Effector CD8-positive, alpha-beta T cell (primary cell): ENCODE data around the gene UST.
"Not testable (repeated sequence)": the region's sequence is repeated elsewhere in the genome, so short reads cannot be mapped to it uniquely, and the experiment has no call there.

Experiments
- DNase-seq: peaks from one replicate; lab custom pipeline; 2025; lab: John Stamatoyannopoulos, UW

Gene UST

DNA sequence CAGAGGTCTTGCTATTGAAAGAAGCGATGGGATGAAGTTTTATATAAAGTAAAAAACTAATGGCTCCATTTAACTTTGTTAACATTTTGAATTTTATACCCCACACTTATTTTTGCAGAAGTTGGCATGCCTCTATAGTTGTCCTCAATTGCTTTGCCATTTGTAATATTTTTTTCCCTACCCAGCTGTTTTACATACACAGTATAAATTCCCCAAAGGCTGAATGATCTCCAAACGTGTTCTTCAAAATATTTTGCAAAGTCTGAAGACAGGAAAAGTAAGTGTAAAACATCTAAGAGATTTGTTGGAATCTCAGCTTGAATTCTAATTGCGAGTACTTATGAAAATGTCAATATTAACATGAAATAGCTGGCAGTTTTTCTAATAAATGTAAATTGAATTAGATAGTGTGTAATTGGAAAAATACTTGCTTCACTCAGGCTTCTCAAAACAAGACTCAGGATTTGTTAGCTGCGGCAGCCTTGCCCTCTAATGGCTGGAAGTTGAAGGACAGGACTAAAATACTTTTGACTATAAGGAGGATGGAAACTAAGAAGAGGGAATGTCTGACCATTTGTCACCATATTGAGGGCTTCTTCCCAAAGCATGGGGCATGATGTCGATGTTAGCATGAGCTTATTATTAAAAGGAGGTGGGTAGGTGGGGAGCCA is 226.8 kb downstream of the UST start:
- no peak for DNase-seq

DNA sequence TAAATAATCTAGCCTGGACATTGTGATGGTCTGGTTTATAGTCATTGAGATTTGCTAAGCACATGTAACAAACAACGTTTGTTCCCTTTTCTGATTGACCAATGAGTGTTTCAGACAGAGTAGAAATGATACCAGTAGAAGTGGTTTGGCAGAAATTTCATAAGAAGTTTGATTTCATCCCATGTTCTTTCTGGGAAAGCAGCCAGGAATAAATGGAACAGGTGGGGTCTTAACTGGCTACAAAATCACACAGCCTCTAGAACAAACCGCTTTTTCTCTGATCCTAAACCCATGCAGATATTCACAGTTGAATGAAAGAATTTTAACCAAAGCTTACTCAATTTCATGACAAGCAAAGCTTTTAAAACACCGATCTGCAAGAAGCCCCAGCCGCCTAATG is 227.5 kb downstream of the UST start:
- DNase-seq: no peak

DNA sequence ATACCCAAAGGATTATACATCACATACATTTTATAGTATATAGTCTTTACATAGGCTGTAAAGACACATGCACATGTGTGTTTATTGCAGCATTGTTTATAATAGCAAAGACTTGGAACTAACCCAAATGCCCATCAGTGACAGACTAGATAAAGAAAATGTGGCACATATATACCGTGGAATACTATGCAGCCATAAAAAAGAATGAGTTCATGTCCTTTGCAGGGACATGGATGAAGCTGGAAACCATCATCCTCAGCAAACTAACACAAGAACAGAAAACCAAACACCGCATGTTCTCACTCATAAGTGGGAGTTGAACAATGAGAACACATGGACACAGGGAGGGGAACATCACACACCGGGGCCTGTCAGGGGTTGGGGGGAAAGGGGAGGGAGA is 231.5 kb downstream of the UST start:
- not testable (repeated sequence) for DNase-seq

DNA sequence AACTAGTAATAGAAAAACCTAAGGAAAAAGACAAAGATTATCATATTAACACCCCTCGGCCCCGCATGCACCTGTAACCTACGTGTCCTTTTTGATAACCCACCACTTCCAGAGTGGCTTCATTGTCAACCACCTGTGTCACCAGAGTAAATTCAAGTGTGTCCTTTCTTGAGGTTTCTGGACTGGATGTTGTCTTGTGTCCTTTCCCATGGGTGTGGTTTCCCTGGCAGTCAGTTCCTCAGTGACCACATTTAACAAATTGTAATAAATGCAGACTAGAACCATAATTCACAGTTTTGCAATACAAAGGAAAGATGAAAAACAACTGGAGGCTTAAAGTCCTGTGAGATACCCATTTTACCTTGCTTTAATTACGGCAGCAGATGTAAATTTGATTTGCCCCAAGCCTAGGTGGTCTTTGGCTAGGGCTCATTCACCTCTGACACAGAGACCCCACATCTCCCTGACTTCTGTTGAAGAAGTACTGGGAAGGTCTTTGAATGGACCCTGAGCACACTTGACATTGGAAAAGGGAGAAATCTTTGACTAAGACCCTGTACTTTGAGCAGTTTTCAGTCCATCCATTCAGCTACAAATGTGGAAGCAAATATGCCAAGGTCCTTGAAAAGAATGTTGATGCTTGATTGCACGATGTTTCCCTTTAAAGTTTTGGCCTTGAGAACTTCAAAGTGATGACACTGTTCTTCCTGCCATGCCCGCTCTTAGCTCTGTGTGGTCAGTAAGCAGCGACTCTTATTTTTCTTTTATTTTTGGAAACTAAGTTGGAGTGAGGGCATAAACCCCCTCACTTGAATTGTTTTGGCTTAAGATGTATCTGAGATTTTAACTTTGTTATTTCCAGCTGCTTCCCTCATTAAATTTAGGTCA is 232.4 kb downstream of the UST start:
- no peak for DNase-seq

DNA sequence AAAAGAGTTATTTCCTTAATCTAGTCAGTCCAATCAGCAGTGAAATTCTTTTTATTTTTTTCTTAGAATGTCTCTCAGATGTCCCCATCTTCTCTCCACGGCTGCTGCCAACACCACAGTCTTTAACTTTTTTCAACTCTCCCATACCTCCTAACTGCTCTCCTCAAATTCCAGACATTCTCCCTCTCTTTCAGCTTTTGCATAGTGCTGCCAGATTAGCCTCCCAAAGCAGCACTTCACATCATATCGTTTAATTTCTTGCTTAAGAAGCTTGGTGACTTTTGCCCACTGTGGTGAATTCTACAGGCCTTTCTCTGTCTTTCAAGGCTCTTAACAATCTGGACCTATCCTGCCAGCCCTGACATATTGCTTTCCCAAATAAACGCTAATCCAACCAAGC is 233.4 kb downstream of the UST start:
- no peak for DNase-seq

GRCh38 chr6:148981515-148981914 is 234.7 kb downstream of the UST start:
- no peak for DNase-seq

DNA sequence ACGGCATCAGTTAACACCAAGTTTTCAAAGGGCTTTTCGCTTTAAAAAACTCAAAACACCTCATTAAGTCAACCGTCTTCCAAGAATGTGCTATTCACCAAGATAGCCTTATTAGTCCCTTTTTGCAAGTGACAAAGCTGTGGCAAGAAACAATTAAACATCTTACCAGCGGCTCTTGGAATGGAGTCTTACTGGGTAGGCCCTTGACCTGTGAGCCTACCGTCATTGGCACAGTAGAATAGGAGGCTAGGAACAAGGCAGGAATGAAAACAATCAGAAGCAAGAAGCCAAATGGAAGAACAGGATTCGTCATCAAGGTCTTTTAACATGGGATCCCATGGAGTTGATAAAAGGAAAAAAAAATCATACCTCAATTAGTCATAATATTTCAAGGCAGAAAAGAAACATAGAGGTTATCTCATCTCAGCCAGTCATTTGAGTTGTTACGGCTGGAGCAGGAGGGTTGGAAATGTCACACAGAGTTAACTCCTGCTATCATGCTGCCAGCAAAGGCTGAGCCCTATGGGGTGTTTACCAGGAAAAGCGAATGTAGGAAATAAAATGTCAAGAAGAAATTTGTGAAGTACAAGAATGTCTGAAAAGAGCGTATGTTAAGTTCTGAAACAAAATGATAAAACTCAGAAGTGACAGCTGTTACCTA is 236.4 kb downstream of the UST start:
- no peak for DNase-seq

- no peak for DNase-seq
Measured at GRCh38 chr6:148983966-148984365, 237.1 kb downstream of the UST start.

DNA sequence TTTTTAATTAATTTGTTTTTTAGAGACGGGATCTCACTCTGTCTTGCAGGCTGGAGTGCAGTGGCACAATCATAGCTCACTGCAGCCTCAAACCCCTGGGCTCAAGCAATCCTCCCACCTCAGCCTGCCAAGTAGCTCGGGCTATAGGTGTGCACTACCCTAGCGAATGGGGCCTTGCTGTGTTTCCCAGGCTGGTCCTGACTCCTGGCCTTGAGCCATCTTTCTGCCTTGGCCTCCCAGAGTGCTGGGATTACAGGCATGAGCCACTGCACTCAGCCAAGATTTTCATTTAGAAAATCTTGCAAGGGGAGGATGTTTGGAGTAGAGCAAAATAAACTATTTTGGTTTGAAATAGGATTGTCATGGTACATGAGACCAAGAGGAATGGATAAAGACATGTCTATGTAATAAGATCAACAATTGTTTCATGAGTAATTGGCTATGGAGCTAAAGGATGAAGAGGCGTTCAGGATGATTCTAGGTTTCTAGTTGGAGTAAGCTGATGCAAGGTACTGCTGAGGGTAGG is 237.8 kb downstream of the UST start:
- DNase-seq: no peak

DNA sequence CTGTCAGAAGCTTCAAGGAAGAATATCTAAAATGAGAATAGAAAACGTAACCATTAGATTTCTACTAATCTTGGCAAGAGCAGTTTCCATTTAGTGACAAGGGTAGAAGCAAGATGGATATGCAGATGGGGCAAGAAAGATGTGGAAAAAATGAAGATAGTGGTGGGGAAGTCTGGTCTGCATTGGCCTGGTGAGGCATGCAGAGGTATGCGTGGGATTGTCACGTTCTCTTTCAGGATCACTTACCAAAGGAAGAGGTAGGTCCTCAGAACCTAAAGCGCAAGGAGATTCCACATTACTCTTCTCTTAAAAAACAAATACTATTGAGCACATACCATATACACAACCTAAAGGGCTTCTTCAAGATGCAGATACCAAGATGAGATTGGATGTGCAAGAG is 238.7 kb downstream of the UST start:
- DNase-seq: no peak

DNA sequence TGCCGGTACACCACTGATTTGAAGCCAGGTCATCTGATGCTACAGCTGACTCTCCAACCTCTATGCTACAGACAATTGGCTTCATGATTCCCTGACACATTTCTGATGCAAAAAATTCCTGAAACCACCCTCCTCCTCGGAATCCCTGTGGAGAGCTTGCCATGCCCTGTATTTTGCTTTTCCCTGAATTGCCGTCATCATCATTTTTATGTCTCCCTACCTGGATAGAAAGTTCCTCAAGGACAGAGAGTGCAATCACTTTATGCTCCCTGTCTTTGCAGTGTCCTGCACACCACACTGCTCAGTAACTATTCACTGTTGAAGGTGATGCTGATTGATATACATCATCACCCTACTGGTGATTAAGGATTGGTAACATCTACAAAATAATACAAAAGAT is 239.8 kb downstream of the UST start:
- no peak for DNase-seq

- no peak for DNase-seq
Measured at GRCh38 chr6:148987982-148988381, 241.2 kb downstream of the UST start.

- no peak for DNase-seq
Measured at GRCh38 chr6:148989585-148989984, 242.8 kb downstream of the UST start.

- no peak for DNase-seq
Measured at GRCh38 chr6:148990403-148990802, 243.6 kb downstream of the UST start.

DNA sequence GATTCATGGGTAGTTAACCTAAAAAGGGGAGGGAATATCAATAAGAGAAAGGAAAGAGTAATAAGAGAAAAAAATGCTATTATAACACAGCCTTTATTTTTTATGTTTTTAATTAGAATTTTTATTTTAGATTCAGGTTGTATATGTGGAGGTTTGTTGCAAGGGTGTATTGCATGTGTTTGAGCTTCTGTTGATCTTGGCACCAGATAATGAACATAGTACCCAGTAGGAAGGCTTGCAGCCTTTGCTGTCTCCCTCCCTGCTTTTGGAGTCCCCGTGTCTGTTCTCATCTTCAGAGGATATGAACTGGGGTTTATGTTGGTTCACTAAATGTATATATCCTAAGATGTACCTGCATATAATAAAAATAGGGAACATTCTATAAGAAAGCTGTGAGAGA is 250.0 kb downstream of the UST start:
- no peak for DNase-seq

- no peak for DNase-seq
Measured at GRCh38 chr6:148997865-148998264, 251.0 kb downstream of the UST start.

- no peak for DNase-seq
Measured at GRCh38 chr6:148998704-148999103, 251.9 kb downstream of the UST start.

DNA sequence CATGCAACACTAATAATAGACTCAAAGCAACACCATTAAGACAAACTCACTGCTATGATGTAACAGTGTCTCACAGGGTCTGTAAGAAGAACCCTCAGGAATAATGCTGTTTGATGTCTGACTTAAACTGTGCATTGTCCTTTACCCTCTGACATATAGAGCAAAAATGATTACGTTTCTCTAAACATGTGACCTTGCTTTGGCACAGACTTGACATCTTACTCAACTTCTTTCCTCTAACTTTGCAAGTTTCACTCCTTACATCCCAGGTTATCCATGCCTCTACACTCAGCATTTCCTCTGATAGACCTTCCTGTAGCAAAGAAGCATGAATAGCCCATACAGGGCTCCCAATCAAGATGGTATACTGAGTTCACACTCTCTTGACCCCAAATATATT is 252.7 kb downstream of the UST start:
- DNase-seq: no peak

GRCh38 chr6:148999929-149000468 is 253.2 kb downstream of the UST start:
- DNase-seq: no peak

GRCh38 chr6:149001422-149001821 is 254.6 kb downstream of the UST start:
- no peak for DNase-seq

DNA sequence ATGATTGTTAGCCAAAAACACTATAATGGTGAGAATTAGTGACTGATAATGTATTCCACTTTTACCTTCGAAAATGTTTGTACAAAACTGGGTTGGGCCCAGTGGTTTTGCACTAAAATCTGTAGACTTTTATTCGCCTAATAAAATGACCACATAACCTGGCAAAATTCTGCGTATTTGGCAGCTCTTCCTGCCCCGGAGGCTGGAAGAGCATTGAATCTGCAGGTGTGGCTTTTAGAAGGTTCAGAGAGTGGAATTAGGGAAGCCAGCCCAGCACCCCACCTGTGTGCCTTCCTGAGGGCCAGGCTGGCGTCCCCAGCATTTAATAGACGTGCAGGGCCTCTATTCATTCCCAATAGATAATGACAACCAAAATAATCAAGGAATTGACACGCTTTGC is 256.7 kb downstream of the UST start:
- no peak for DNase-seq

GRCh38 chr6:149004664-149005063 is 257.8 kb downstream of the UST start:
- DNase-seq: no peak
